OCI-M2 (cell line): ENCODE results near the gene ARHGEF19.
"Not testable (repeated sequence)": the region's sequence is repeated elsewhere in the genome, so short reads cannot be mapped to it uniquely, and the experiment has no call there.

Source experiments
- DNase-seq: peaks from one replicate; lab custom pipeline; 2025; ENCODE audit not compliant: unreplicated experiment; lab: John Stamatoyannopoulos, UW

ARHGEF19 gene

DNA sequence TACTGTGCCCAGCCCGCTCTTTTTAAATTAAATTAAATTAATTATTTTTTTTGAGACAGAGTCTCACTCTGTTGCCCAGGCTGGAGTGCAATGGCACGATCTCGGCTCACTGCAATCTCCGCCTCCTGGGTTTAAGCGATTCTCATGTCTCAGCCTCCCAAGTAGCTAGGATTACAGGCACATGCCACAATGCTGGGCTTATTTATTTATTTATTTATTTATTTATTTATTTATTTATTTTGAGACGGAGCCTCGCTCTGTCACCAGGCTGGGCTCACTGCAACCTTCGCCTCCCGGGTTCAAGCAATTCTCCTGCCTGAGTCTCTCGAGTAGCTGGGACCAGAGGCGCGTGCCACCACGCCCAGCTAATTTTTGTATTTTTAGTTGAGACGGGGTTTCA lies 10.3 kb upstream of the ARHGEF19 start:
- not testable (repeated sequence) for DNase-seq

DNA sequence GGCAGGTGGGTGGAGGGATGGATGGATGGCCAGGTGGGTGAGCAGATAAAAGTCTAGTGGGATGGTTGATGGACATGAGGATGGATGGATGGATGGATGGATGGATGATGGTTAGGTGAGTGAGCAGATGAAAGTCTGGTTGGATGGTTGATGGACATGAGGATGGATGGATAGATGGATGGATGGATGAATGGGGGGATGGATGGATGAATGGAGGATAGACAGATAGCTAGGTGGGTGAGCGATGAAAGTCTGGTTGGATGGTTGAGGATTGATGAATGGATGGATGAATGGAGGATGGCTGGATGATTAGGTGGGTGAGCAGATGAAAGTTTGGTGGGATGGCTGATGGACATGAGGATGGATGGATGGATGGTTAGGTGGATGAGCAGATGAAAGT lies 9.0 kb upstream of the ARHGEF19 start:
- no peak for DNase-seq

DNA sequence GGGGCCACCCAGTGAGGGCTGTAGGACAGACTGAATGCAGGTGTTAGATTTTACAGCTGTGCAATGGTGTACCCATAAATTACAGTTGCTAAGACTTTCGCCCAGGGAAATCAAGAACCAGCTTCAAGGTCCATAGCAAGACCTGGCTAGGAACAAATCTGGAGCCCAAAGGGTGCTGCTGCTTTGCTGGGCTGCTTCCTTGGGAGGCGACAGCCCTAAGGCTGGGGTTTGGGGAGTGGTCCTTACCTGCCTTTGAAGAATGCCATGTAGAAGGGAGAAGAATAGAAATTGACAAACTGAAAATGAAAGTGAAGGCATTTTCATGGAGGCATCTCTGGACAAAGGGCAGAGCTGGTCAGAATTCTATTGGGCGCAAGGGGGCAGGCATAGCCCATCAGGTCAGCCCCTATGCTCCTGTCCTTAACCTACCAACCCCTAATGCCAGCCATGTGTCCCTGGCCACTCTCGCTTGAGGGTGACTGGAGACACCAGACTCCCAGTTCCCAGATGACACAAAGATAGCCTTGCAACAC lies 7.6 kb upstream of the ARHGEF19 start:
- no peak for DNase-seq

DNA sequence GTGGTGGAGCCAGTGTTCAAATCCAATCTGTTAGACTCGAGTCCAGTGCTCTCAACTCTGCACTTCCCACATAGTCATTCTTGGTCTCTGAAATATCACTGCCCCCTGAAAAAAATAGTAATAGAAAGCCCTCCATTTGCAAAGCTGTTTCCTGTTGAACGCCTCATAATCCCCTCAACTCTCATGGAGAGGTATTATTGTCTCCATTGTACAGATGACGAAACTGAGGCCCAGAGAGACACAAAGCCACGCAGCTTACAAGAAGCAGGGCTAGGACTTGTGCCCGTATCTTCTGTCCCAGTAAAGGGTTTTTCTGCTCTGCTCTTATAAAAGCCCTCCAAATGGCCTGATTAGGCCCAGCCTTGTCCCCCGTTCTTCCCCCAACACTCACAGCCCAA lies 6.2 kb upstream of the ARHGEF19 start:
- DNase-seq: no peak

DNA sequence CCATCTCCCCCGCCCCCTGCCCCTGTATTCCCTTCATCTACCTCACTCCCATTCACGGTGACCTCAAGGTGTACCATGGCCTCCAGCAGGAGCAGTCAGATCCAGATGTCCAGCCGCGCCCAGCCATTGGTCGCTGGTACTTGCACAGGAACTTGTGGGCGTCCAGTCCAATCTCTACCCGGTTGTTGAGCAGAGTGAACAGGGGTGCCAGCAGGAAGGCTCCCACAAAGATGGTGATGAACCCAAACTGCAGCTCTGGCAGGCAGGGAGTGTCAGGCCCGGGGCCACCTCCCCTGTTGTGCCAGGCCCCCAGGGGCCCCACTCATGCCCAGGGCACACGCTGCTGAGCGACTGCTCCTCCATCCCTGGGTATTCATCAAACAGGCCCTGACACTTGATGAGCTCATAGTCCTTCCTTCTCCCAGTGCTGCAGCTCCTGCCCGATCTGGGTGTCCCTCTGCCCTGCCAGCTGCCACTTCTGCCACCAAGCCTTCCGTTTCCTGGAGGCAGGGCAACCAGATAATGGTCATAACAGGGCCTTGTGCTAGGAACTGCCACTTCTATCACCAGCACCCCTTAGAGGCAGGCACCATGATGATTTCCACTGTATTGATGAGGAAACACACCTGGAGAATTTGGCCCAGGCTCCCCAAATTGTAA lies 5.7 kb upstream of the ARHGEF19 start:
- DNase-seq: no peak

DNA sequence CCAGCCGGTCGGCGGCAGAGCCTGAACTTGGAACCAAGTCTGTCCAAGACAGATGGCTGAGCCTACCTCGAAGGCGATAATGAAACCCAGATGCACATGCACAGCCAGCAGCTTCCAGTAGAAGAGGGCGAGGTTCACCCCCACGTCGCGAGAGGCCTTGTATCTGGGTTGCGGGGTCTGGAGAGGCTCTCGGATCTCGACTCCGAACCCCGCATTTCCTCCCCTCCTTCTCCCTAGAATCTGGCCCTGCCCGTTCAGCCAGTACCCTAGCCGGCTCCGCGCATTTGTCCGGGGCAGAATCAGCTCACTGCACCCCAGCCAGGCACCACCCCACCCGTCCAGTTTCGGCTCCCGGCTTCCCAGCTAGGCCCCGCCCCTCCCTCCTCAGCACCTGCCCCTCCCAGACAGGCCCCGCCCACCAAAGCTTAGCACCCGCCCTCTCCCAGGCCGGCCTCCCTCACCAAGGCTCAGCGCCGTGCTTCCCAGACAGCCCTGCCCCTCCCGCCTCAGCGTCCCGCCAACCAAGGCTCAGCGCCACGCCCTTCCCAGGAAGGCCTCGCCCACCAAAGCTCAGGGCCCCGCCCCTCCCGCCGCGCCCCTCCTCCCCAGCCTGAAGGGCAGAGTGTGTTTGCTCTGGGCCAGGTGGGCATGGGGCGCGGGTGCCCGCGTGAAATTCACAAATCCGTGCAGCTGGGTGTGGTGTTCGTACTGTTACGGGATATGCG lies 4.8 kb upstream of the ARHGEF19 start:
- DNase-seq: peak; percentile 30

DNA sequence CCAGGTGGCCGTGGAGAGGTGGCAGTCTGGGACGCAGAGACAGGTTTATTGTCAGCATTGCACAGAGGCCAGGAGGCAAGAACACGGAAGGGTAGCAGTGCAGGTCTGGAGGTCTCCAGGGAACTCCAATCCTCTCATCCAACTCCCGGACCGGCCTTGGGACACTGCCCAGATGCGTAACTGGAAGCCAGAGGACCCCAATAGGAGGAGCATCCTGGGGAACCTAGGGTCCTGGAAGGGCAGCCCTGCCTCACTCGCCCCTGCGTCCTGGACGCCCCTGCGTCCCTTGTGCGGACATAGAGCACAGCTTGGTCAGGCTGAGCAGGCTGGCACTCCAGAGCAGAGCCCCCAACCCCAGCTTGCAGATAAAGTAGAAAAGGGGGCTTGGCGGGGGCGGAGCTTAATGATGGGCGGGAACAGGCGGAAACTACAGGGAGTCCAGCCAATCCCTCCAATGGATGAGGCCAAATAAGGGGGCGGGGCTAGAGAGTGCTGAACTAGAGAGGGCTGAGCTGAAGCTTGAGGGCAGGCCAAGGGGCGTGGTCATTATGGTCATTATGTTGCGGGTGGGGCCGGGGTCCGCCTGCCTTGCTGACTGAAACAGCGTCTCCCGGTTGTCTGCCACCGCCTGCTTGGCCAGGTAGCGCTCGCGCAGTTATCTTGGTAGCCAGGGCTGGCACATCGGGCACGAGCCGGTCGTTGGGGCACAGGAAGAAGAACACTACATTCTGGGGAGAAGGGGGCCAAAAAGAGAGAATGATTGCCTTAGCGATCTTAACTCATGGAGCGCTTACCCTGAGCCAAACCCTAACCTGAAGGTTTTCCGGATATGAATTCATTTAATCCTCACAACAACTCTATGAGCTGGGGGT lies 3.7 kb upstream of the ARHGEF19 start:
- peak; percentile 71 for DNase-seq

DNA sequence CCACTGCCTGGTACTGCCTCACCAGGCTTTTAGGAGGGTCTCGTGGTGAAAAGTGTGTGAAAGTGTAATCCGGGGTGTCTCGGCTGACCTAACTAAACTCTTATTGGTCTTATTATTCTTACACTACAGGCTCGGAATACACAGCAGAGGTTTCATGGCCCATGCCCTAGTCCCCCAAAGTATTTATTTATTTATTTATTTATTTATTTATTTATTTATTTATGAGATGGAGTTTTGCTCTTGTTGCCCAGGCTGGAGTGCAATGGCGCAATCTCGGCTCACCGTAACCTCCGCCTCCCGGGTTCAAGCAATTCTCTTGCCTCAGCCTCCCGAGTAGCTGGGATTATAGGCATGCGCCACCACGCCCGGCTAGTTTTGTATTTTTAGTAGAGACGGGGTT lies 2.8 kb upstream of the ARHGEF19 start:
- DNase-seq: not testable (repeated sequence)

DNA sequence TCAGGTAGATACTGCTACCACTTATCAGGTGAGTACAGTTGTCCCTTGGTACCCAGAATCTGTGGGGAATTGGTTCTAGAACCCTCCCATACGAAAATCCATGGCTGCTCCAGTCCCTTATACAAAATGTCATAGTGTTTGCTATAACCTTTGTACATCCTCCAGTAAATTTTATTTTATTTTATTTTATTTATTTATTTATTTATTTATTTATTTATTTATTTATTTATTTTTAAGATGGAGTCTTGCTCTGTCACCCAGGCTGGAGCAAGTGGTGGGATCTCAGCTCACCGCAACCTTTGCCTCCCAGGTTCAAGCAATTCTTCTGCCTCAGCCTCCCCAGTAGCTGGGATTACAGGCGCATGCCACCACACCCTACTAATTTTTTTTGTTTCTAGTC lies 1.1 kb upstream of the ARHGEF19 start:
- not testable (repeated sequence) for DNase-seq

DNA sequence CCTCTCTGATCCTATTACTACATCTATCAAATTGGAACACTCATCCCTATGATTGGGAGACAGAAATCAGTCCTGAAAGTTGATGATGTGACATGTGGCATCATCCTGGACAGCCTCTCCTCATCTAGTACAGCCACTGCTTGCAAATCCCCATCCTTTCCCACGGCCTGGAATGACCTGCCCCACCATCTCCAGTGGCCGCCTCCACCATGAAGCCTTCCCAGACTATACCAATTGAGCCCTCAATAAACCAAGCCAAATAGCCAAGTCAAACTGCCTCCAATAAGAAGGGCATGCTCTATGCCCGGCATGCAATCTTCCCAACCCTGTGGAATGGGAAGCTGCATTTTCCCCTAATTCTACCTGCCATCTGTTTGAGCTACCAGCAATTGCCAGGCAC lies 561 bp upstream of the ARHGEF19 start:
- DNase-seq: no peak

DNA sequence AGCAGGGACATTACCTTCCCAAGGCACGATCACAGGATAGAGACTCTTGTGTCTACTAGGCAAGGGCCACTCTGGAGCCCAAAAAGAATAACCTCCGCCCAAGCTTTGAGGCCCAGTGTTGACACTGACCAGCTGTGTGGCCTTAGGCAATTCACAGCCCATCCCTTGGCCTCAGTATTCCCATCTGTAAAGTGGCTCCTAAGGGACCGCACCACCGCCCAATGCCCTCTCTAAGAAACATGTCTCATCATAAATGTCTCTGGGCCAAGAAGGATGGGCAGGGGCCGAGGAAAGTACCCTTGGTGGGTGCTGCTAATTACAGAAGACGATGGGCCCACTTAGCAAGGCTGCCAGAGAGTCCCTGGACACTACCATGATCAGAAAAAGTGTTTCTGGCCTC lies 628 bp downstream of the ARHGEF19 start:
- no peak for DNase-seq

DNA sequence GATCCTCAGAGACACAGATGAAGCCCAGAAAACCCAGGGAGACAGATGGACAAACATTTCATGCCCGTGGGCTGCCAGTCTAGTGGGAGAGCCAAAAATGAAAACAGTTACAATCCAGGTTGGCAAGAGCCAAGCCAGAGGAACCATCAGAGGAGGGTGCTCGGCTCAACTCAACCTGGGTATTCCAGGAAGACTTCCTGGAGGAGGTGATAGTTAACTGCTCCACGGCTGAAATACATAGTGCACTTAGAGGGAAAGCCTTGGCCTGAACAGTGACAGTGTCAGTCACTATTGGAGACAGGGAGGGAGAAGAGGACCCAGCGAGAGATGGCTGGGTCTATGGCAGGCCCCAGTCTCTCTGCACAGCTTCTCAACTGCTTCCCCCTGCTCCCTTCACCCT lies 1.9 kb downstream of the ARHGEF19 start:
- DNase-seq: no peak

DNA sequence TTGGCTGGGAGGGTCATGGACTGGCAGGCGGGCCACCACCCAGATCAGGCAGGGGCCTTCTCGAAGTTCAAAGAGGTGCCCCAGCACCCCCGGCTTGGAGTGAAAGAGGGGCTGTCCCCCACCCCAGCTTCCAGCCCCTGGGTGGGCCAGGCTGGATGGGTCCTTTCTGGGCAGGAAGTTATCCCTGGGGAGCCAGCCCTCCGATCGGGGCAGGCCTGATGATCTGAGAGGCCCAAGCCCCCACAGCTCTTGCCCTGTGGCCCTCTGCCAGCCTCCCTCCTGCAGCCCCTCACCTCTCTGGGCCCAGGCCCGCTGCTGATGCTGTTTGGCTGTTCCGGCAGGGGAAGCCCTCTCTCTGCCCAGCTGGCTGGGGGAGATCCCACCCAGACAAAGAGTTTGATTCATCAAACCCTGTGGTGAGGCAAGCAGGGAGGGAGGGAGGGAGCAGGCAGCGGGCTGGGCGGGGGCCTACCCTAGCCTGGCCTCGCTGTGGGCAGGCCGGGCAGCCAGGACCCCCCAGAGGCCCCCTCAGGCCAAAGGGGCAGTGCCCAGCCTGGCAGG lies 2.5 kb downstream of the ARHGEF19 start:
- no peak for DNase-seq

DNA sequence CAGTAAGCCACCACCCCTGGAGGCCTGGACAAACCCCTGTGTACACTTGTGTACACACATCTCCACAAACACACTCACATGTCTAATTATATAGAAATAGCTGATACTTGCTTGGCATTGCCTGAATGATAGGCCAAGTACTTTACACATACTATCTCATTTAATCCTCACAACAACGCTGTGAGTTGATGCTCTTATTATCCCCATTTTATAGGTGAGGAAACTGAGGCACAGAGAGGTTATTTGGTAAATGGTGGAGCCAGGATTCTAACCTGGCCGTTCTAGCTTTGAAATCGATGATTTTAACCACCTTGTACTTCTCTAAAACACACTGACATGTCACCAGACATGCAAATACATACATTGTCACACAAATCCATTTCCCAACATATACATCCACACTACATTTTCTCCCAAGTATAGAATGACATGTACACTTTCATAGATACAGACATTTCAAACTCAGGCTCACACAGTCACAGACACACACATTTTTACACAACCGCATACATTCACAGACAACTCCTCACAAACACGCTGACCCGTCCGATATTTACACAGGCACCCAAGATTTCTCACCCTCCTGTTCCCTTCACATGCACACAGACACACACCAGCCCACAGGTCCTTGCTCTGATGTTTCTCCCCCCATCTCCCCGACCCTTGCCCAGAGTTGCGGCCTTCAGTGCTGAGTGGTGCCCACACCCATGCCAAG lies 3.2 kb downstream of the ARHGEF19 start:
- DNase-seq: no peak

DNA sequence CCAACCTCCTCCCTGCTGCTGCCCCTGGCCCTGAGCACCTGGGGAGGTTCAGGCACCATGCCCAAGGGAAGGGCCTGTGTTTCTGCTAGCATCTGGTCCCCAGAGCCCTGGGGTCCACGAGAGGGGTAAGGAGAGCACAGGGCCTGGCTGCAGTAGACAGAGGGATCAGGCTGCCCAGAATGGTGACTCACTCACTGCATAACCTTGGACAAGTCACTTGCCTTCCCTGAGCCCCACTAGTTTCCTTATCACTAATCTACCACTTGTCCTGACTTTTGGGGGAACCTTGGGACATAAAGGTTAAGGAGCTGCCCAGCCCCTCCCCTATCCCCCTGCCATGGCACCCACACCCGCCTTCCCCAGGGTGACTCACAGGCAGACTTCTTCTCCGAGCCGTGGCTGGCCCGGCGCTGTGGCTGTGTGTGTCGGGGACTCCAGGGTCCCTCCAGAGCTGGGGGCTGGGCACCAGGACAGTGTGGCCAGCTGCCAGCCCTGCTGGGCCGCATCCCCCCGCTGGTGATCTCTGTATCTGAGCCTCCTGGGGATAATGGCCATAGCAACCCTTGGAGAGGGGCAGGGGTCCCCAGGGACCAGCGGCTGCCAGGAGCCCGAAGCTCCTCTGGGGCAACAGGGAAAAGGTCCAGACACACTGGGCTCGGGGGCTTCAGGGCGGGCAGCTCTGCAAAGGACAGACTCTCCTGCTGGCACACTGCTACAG lies 4.0 kb downstream of the ARHGEF19 start:
- no peak for DNase-seq

DNA sequence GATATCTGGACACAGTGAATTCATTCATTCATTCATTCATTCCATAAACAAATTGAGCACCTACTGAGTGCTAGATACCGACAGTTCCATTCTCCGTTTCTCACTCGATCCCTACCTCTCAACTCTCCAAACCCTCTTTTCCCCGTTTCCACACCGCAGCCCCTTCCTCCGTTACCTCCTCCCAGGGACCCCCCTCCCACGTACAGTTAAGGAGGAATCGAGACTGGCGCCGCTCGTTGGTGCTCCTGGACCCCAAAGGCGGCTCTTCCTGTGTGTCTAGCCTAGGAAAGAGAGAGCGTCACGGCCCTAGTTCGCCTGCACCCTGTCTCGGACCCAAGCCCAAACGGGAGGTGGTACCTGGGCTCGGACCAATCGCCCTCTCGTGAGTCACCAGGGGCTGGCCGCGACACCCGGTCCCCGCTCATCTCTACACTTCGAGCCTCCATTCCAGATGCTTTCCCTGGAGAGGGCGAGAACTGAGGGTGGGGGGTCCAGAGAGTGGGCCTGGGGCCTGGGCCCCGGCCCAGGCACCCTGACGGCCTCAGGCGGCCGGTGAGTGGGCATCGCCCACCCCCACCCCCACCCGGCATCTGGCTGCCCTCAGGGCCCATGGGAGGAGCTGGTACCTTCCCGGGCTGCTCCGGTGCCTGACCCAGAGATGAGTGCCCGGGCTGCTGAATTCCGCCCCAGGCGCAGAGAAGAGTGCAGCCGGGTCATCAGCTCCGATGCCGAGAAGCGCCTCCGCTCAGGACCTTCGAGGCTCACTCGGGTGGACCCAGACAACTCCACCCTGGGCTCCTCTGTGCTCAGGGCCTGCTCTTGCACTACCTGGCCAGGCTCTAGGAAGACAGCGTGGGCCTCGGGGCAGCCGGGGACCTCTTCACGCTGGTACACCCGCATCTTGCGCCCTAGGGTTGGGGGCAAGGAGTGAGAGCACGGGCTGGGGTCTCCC lies 4.9 kb downstream of the ARHGEF19 start:
- DNase-seq: no peak

DNA sequence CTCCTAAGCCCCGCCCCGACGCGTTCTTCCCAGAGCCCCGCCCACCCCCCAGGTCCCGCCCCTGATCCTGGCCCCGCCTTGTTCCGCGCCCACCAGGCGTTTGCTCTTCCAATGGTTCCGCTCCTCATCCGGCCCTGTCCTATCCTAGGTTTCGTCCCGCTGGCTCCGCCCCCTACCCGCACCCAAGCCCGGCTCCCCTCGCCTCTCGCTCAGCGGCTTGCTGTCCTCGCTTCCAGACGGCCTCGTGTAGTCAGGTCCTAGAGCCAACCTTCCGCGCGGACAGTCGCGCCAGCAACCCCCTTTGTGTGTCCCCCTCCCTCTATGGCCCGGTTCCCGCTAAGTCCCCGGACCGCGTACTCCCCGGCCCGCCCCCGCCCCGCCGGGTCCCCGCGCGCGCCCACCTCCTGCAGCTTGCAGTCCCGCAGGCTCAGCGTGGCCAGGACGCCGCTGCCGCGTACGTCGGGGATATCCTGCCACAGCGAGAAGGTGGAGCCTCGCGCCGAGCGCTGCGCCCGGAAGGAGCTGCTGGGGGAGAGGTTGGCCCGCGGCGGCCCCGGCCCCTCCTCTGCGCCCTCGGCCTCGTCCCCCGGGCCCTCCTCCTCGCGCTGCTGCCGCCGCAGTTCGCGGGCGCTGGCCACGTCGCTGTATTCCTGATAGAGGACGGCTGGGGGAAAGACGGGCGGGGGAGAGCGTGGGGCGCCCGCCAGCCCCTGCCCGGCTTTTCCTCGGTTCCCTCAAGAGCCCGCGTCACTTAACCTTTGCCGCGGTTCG lies 5.7 kb downstream of the ARHGEF19 start:
- peak; percentile 54 for DNase-seq

DNA sequence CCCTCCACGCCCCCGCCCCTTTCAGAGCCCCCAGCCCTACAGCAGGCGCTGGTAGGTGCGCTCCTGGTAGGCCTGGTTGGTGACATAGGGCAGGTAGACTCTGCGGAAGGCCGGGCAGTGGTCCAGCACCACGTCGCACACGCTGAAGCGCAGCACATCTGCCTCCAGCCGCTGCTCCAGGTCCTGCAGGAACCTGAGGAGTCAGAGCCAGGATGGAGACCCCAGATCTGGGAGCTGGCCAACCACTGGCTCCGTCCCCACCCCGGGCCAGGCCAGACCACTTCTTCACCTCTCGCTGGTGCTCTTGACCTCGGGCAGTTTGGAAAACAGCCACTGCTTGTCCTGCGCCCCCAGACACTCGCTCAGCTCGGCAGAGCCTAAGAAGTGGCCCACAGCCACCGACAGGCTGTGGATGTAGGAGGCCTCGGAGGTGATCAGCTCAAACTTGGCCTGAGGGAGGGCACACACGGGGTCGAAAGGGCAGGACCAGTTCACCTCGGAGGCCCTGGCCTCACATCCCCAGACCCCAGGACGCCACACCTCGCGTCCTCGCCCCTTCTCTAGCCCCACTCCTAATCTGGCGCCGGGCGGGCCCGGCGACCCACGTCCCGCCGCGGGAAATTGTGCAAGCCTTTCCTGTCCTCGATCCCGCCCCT lies 6.4 kb downstream of the ARHGEF19 start:
- DNase-seq: no peak
